IPS-15b (cell line): ENCODE results near the gene TAF6L.
"Not testable (repeated sequence)": the region's sequence is repeated elsewhere in the genome, so short reads cannot be mapped to it uniquely, and the experiment has no call there.

Source experiments
- H3K27me3 ChIP-seq: one replicate; pipeline ENCODE4 v1.6.1; 2013; ENCODE audit warnings: low read length; ENCODE audit not compliant: control insufficient read depth, insufficient read depth
- H3K36me3 ChIP-seq: one replicate; pipeline ENCODE4 v1.6.1; 2013; ENCODE audit warnings: low read length; ENCODE audit not compliant: control insufficient read depth, insufficient read depth
- H3K4me1 ChIP-seq: one replicate; pipeline ENCODE4 v1.6.1; 2013; ENCODE audit warnings: mild to moderate bottlenecking, low read length; ENCODE audit not compliant: control insufficient read depth, insufficient read depth
- H3K4me3 ChIP-seq: one replicate; pipeline ENCODE4 v1.5.1; 2013; ENCODE audit warnings: low read depth, low read length
- H3K9ac ChIP-seq: one replicate; pipeline ENCODE4 v1.6.1; 2013; ENCODE audit warnings: low read depth, mild to moderate bottlenecking, low read length
- H3K9me3 ChIP-seq: one replicate; pipeline ENCODE4 v1.6.1; 2013; ENCODE audit warnings: mild to moderate bottlenecking, low read length; ENCODE audit not compliant: control insufficient read depth, insufficient read depth

TAF6L gene

GRCh38 chr11:62817129-62817528, 45.9 kb downstream of the TAF6L start:
- peaks cover 10% of the 10 kb centered on the region for H3K36me3 ChIP-seq
- H3K9ac ChIP-seq = no peak overlapping the region
- no peak overlapping the region for H3K4me3 ChIP-seq
- no peaks in the 10 kb centered on the region for H3K27me3 ChIP-seq
- no peaks in the 10 kb centered on the region for H3K4me1 ChIP-seq
- H3K9me3 ChIP-seq = no peaks in the 10 kb centered on the region

DNA sequence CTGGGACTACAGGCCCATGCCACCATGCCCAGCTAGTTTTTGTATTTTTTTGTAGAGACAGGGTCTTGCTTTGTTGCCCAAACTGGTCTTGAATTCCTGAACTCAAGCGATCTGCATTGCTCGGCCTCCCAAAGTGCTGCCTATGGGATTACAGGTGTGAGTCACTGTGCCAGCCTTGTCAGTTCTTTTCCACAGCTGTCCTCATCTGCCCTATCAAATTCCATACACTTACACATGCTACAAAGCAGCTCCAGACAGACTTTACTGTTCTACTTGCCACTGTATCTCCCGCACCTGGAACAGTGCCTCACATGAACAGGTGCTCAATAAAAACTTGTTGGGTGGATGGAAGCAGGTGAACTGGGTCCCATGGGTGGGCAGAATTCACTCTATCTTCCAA, 52.5 kb downstream of the TAF6L start:
- peaks cover 36% of the 10 kb centered on the region for H3K36me3 ChIP-seq
- no peak overlapping the region for H3K9ac ChIP-seq
- H3K4me1 ChIP-seq = no peaks in the 10 kb centered on the region
- H3K4me3 ChIP-seq = no peak overlapping the region
- no peaks in the 10 kb centered on the region for H3K27me3 ChIP-seq
- no peaks in the 10 kb centered on the region for H3K9me3 ChIP-seq

DNA sequence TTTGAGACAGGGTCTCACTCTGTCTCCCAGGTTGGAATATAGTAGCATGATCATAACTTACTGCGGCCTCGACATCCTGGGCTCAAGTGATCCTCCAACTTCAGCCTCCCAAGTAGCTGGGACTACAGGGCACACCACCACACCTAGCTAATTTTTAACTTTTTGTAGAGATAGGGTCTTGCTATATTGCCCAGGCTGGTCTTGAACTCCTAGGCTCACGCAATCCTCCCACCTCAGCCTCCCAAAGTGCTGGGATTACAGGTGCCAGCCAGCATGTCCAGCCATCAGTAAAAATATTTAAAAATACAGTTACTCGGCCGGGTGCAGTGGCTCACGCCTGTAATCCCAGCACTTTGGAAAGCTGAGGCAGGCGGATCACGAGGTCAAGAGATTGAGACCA, 56.9 kb downstream of the TAF6L start:
- not testable (repeated sequence) for H3K4me1 ChIP-seq, H3K9ac ChIP-seq, H3K4me3 ChIP-seq, H3K9me3 ChIP-seq, H3K27me3 ChIP-seq
- peaks cover 26% of the 10 kb centered on the region for H3K36me3 ChIP-seq

DNA sequence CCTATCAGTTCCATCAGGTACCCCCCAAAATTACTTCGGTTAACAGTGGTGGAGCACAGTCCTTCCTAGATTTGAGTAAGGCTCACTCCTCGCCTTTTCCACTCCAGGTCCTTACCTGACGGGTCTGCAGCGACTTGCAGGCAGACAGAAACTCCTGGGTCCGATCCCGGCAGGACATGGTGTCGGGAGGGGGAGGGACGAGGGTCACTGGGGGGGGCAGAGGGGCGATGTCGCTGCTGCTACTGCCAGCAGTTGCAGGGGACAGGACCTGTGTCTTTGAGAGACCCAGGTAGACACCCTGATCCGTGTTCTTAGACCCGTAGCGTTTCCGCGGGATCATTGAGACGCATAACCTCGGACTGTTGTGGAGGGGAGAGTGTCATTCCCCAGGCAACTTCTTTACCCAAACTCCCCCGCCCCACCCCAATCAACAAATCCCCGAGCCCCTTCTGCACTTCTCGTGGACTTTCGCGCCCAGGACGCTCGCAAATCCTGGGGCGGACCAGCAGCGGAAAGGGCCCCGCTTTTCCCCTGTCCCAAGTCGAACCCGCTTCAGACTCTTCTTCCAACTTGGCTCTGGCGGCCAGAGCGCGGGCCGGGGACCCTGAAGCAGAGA, 59.8 kb downstream of the TAF6L start:
- Histone ChIP-seq H3K9me3 (no peaks in the 10 kb centered on the region), H3K36me3 (peaks cover 24% of the 10 kb centered on the region), H3K27me3 (no peaks in the 10 kb centered on the region), H3K9ac (peak overlapping the region; percentile 87), H3K4me3 (peak overlapping the region; percentile 92), H3K4me1 (peaks cover 6% of the 10 kb centered on the region)

DNA sequence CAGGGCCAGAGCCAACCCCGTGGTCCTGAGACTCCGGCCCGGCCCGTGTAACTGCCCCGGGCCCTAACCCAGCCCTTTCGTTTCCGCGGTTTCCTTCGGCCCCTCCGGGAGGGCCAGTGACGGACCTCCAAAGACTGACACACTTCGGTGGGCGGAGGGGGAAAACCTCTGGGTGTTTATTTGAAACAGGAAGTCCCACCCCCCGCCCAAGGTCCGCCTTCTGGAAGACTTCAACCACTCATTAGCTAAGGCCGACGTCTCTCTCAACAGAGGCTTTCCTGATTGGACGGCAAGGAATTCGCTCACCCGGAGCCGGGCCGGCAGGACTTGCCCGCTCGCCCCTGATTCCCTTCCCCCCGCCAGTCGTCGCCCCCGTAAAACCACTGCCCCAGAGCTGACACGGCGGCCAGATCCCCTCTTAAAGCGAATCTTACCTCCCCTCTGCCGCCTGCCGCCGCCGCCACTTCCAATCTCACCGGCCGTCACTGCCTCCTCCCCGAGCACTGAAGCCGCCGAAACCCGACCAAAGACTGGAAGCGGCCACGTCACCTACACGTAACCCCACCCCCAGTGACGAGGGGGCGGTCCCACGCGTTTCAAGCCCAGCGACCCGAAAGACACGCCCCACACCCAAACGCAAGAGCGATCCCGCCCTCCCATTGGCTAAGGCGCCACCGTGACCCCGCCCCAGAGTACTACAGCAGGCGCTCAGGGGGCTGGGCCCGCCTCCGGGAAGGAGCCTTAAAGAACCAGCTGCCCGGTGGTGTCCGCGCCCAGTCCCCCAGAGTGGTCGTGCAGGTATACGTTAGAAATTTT, 60.5 kb downstream of the TAF6L start, which contains the start of gene STX5:
TSS of gene STX5 (minus strand) at position 532 of the 816 bp plus-strand sequence. CDS start 808 bp downstream, outside the sequence.
- Histone ChIP-seq H3K27me3 (no peaks in the 10 kb centered on the region), H3K4me3 (peak within 1 kb of the TSS; percentile 92), H3K9ac (peak within 1 kb of the TSS; percentile 92), H3K36me3 (peaks cover 27% of the 10 kb centered on the region), H3K4me1 (peaks cover 6% of the 10 kb centered on the region), H3K9me3 (no peaks in the 10 kb centered on the region)

- H3K4me3 ChIP-seq = peak within 1 kb of the TSS; percentile 92
- H3K36me3 ChIP-seq = peaks cover 23% of the 10 kb centered on the region
- peak within 1 kb of the TSS; percentile 92 for H3K9ac ChIP-seq
- no peaks in the 10 kb centered on the region for H3K9me3 ChIP-seq
- H3K4me1 ChIP-seq = peaks cover 6% of the 10 kb centered on the region
- H3K27me3 ChIP-seq = no peaks in the 10 kb centered on the region
Measured at GRCh38 chr11:62832336-62833234, 61.4 kb downstream of the TAF6L start, which contains the start of gene TEX54. Gene TEX54 (minus strand): TSS chr11:62832841.

DNA sequence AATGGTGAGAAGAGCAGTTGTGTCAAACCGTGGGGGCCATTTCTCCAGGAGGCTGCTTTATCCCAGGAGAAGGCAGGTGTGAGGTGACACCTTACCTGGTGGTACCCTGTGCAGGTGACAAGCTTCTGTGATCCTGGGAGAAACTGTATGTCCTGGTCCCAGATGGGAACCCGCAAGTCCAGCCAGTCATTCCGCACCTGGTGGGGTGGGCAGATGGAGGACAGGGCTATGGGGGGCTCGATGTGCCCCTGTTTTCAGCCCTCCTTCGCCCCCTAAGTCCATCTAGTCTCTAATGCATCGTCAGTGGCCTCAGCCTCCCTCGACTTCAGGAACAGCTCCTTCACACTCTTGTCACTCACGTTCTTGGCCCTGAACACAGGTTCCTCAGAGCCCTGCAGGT, 64.1 kb downstream of the TAF6L start:
- H3K4me3 ChIP-seq = no peak overlapping the region
- peaks cover 4% of the 10 kb centered on the region for H3K4me1 ChIP-seq
- no peaks in the 10 kb centered on the region for H3K9me3 ChIP-seq
- no peak overlapping the region for H3K9ac ChIP-seq
- H3K27me3 ChIP-seq = no peaks in the 10 kb centered on the region
- H3K36me3 ChIP-seq = peaks cover 22% of the 10 kb centered on the region
